GM19468 (cell line): ENCODE data around the gene CYP26B1.
"Not testable (repeated sequence)": the region's sequence is repeated elsewhere in the genome, so short reads cannot be mapped to it uniquely, and the experiment has no call there.

Source experiments
- ATAC-seq: cut with Tn5 transposase; IDR thresholded peaks from one replicate; pipeline ENCODE4 v1.9.1; 2021; ENCODE audit warnings: mild to moderate bottlenecking, moderate library complexity, moderate number of reproducible peaks; ENCODE audit not compliant: unreplicated experiment; ENCODE audit errors: extremely low read depth

CYP26B1 gene

DNA sequence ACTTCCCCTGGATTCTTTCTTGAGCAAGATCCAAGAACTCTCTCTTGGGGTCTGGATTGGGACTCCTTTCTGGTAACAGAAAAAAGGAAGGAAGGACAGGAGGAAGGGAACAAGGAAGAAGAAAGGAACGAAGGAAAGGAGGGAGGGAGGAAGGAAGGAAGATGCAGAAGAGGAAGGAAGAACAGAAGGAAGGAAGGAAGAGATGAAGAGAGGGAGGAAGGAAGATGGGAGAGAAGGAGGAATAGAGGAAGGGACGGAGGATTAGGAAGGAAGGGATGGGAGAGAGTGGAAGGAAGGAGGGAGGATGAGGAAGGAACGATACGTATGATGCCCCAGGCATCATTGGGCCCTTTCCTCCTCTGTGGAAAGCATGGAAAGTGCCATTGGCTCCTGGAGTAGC lies 58.6 kb downstream of the CYP26B1 start:
- no peak for ATAC-seq

DNA sequence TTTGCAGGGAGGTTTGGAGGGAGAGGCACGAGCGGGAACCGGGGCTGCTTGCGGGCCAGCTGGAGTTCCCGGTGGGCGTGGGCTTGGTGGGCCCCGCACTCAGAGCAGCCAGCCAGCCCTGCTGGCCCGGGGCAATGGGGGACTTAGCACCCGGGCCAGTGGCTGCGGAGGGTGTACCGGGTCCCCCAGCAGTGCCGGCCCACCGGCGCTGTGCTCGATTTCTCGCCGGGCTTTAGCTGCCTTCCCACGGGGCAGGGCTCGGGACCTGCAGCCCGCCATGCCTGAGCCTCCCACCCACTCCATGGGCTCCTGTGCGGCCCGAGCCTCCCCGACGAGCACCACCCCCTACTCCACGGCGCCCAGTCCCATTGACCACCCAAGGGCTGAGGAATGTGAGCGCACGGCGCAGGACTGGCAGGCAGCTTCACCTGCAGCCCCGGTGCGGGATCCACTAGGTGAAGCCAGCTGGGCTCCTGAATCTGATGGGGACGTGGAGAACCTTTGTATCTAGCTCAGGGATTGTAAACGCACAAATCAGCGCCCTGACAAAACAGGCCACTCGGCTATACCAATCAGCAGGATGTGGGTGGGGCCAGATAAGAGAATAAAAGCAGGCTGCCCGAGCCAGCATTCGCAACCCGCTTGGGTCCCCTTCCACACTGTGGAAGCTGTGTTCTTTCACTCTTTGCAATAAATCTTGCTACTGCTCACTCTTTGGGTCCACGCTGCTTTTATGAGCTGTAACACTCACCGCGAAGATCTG lies 60.6 kb downstream of the CYP26B1 start:
- ATAC-seq, result not testable (repeated sequence)

DNA sequence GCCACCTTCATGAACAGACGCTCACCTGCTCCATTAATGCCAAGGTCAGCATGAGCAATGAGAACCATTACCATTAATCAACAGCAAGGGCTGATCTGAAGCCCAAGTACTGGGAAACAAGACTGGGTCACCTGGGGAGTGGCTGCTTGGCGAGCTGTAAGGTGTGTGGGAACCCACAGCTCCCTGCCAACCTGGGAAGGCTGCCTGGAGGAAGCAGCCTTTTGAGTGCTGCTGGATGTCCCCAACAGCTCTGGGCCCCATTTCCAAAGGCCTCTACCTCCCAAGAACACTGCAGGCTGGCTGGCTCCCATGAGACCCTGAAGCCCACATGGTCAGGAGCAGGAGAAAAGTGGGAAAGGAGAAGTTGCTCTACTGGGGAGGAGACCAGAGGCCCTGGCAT lies 62.1 kb downstream of the CYP26B1 start:
- ATAC-seq, result no peak

DNA sequence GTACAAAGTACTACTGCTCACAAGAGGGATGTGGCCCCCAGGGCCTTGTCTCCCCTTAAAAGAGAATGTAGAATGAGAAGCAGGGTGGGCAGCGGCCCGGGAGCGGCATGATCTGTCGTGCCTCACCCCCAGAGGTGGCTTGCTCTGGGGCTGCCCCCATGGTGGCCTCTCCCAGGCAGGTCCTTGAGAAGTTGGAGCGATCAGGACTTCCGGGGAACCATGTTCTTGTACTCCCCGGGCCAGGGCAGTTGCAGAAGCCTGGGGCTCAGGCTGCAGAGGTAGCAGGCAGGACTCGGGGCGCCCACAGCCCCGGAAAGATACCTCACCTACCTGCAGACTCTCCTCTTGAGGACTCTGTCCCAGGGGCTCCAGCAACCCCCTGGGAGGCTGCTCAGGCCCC lies 62.6 kb downstream of the CYP26B1 start:
- ATAC-seq, result no peak

DNA sequence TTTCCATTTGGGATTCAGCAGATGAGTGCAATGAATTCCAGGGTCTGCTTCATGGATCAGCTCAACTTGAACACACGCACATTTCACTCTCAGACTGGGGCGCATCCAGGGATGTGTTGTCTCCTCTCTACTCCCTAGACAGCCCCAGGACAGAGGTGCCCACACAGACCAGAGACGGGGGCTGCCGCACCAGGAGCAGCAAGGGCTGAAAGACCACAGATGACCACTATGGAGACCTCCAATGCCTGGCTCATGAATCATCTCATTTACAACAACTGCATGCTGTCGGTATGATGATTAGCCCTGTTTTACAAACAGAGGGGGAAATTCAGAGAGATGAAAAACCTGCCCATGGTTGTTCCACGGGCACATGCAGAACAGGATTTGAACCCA lies 63.1 kb downstream of the CYP26B1 start:
- ATAC-seq, result no peak

DNA sequence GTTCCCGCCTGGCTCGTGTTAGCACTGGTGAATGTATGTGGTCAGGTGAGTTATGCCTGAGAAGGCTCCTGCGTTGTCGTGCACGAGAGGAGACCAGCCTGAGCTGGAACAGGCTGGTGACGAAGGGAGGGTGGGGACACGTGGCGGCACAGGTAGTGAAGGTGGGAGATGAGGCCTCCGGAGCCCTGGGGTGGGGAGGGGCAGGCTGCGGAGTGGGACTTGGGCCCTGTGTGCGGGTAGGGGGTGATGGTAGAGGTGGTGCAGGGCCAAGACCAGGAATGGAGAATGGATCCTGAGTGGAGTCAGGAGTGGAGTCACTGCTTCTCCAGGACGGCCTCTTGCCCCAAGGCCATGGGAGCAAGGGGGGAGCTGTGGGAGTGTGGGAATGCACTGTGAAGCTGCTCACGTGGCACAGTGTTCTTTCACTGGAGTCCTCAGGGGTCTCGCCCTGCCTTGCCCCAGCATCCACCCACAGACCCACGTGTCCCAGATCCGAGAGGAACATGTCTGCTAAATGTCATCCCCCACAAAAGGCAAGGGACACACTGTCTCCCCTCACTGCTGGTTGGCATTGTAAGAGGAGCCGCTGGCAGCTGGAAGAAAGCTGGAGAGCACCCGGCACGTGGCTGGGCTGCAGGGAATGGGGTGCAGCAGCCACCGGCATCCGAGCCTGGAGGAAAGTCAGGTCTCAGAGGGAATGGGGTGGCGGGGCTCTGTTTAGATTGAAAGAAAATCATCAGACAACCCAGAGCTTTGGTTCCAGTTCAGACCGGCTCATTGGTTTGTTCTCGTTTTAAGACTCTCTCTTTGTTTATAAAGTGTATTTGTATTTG lies 63.7 kb downstream of the CYP26B1 start:
- ATAC-seq, result no peak

DNA sequence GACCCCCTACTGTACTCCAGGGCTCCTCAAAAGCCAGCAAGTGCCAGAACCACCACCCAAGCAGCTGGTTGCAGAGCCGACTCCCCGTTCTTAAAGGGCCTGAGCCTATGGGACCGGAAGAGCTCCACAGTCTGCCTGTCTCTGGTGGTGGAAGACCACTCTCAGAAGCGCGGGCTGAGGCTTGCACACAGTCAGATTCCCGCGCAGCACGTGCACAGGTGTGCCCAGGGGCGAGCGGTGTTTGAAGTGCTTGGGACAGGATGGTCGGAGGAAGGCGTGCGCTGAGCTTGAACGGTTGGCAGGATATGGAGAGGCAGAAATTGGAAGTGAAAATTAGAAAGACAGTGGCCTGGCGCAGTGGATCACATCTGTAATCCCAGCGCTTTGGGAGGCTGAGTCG lies 64.8 kb downstream of the CYP26B1 start:
- ATAC-seq, result no peak

DNA sequence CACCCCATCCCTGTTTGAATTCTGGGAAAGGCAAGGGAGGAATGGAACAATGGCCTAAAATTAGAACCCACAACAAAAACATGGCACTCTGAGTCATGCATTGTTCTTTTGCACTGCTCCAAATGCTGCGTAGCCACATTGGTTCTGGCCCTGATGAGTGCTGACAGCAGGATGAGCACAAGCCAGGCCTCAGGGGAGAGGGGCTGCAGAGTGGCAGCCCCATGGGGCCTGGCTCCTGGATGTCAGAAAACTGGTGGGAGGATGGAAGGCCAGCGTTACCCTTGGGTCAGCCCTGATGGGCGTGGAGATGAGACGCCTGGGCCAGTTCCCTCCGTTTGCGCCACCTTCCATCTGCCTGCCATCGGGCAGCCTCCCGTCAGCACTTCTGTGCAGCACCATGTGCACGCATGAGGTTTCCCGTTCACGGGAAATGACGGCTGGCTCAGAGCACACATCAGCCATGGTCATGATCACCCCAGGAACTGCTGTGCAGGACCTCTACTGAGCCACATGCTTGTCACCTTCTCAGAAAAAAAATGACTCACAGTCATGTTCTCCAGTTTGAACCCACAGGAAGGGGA lies 65.6 kb downstream of the CYP26B1 start:
- no peak for ATAC-seq

DNA sequence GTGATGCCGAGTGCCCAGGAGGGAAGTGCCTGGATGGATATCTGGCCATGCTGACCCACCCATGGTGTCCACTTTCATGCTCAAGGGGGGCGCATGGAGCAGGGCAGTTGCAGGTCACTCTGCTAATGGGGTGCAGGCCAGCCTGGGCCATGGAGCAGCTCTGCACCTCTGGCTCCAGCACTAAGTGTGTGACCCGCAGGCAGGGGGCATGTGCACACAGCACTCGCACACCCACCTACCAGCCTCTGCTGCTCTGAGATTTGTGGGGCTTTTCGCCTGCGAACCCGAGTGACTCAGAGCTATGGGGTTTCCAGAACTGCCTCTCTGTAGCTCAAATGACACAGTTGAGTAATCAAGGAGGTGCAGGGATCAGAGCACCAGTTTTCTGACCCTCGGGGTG lies 66.2 kb downstream of the CYP26B1 start:
- ATAC-seq, result no peak

DNA sequence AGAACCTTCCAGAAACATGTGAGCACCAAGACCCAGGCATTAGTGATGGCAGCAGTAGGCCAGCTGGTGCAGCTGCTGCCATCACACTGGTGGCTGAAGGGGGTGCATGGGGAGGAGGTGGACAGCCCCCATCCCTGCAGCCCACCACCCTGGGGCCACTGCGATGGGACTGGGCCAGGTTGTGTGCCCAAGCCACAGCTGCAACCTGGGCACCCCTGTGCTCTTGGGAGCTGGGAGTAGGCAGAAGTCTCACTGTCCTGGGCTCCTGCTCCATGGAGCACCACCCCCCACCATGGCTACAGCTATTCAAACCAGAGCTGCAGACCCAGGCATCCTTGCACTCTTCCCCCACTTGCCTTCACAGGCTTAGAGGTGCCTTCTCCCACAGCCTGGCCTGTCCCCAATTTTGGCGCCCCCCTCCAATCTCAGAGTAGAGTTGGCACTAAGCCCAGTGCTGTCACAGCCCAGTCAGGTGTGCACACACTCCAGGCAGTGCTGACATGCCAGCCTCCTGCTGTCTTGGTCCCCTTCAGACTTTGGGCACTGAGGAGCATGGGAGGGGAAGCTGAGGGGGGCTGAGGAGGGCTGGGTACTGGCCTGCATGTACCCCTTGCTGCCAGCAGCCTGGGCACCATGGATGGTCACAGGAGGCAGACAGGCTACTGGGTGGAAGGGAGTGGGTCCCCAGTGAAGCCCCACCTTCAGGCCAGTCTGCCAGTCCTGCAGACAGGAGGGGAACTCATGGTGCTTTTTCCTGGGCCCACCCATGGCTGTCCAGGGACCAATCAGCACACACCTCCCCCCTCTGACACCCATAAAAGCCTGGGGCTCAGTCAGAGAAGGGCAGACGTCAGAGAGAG lies 67.1 kb downstream of the CYP26B1 start:
- ATAC-seq, result no peak
